Sigmoid colon (tissue), 3 donors: ENCODE data around the gene ODF4.

Experiments used
- POLR2A ChIP-seq, 2 donors: fragments of 450-650 bp; IDR thresholded peaks; one replicate each; pipeline ENCODE4 v1.6.1; 2016; ENCODE audit warnings: antibody characterized with exemption in 2 of 2, mild to moderate bottlenecking in 2 of 2, moderate library complexity in 2 of 2
- TF ChIP-seq, protein P1 (sequence below), 4 experiments: fragments of 450-650 bp in 3 of 4; fragments of 200-600 bp in 1 of 4; IDR thresholded peaks; one replicate each; pipeline ENCODE4 v1.5.1; 2016 to 2019; ENCODE audit warnings: antibody characterized with exemption in 4 of 4, mild to moderate bottlenecking in 3 of 4, moderate library complexity in 2 of 4

DNA sequence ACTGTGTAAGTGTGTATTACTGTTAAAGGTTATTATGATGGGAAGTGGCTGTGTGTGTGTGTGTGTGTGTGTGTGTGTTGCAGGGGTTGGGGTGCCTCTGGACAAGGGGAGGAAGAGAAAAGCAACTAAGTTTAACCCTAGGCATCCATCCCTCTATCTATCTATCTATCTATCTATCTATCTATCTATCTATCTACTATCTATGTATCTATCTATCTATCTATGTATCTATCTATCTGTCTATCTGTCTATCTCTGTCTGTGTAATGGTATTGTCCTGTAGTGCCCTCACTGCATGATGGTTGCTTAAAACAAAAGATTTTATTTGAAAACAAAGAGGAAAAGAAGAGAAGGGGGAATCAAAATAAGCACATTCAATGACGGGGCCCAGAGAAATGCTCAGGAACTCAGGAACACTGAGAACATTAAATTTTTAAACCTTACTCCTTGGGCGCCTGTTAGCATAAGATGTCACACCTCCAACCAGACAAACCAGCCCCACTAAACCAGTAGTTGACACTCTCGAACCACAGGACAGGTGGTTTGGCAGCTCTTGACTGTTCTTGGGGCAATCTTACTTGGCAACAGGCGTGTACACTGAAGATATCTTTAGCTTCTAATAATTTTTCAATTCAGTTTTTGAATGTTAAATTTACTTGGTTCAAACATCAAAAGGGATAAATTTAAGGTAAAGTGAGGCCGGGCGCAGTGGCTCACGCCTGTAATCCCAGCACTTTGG lies 48.4 kb downstream of the ODF4 start:
- no peak for TF ChIP-seq POLR2A (IDR thresholded peaks at IDR 0.05)
- TF ChIP-seq, protein P1, sequence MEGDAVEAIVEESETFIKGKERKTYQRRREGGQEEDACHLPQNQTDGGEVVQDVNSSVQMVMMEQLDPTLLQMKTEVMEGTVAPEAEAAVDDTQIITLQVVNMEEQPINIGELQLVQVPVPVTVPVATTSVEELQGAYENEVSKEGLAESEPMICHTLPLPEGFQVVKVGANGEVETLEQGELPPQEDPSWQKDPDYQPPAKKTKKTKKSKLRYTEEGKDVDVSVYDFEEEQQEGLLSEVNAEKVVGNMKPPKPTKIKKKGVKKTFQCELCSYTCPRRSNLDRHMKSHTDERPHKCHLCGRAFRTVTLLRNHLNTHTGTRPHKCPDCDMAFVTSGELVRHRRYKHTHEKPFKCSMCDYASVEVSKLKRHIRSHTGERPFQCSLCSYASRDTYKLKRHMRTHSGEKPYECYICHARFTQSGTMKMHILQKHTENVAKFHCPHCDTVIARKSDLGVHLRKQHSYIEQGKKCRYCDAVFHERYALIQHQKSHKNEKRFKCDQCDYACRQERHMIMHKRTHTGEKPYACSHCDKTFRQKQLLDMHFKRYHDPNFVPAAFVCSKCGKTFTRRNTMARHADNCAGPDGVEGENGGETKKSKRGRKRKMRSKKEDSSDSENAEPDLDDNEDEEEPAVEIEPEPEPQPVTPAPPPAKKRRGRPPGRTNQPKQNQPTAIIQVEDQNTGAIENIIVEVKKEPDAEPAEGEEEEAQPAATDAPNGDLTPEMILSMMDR (IDR thresholded peaks at IDR 0.05), result no peak
